ENCODE data around the gene C6orf89.

DNA sequence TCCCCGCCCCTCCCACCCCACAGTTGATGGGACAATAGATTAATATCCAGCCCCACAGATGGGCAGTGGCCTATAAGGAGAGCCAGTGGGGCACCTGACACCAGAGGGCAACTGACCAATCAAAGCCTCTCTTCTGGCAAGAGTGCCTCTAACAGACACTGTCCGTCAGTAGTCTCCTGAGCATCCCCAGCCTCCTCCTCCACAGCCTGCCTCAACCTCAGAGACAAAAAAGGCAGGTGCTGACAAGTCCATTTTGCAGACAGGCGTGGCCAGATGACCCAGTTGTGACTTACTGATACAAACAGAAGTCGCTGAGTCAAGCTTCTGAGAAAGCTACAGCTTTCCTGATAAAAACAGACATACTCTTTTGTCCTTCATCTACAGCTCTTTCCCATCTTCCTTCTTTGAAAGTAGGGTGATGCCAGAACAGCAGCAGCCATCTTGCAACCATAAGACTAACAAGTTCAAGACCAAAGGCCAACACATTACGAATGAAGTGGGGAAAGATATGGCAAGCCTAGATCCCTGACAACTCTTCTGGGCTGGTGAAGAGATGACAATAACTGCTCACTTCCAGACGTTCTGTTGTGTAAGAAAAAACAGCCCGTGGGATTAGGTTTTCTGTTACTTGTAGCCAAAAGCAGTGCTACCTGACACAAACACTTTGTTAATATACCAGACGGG is 23.4 kb upstream of the C6orf89 start:
- TF ChIP-seq EZH2 (IDR thresholded peaks at IDR 0.05; ENCODE audit: low read length): no peak
- TF ChIP-seq, protein P1, sequence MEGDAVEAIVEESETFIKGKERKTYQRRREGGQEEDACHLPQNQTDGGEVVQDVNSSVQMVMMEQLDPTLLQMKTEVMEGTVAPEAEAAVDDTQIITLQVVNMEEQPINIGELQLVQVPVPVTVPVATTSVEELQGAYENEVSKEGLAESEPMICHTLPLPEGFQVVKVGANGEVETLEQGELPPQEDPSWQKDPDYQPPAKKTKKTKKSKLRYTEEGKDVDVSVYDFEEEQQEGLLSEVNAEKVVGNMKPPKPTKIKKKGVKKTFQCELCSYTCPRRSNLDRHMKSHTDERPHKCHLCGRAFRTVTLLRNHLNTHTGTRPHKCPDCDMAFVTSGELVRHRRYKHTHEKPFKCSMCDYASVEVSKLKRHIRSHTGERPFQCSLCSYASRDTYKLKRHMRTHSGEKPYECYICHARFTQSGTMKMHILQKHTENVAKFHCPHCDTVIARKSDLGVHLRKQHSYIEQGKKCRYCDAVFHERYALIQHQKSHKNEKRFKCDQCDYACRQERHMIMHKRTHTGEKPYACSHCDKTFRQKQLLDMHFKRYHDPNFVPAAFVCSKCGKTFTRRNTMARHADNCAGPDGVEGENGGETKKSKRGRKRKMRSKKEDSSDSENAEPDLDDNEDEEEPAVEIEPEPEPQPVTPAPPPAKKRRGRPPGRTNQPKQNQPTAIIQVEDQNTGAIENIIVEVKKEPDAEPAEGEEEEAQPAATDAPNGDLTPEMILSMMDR (optimal IDR thresholded peaks at IDR 0.05 in 1 of 3, IDR thresholded peaks at IDR 0.05 in 1 of 3, conservative IDR thresholded peaks at IDR 0.05 in 1 of 3; ENCODE audit: extremely low read depth in 1 of 3, insufficient read depth in 2 of 3, low read length in 3 of 3): no peak

Data from keratinocyte (primary cell).